Hepatocyte (in vitro differentiated cells): ENCODE data around the gene CSNK1G3. TPM values are rescaled to one million over a fixed set of nuclear protein-coding genes. Genes with fewer than 3 reads are reported as not detected.
"Not testable (repeated sequence)": the region's sequence is repeated elsewhere in the genome, so short reads cannot be mapped to it uniquely, and the experiment has no call there.

Experiments
- DNase-seq: peaks from one replicate; pipeline ENCODE4 v3.0.0-alpha.2; 2016; ENCODE audit warnings: low spot score
- H2AFZ ChIP-seq: fragments of 200-600 bp; sonication (generic); 2 replicates; pipeline ENCODE4 v1.6.0; 2016; ENCODE audit warnings: antibody characterized with exemption, mild to moderate bottlenecking
- H3K27ac ChIP-seq: fragments of 200-600 bp; sonication (generic); 2 replicates; pipeline ENCODE4 v1.5.1; 2016; ENCODE audit warnings: mild to moderate bottlenecking
- H3K27me3 ChIP-seq: fragments of 200-600 bp; sonication (generic); 2 replicates; pipeline ENCODE4 v1.6.1; 2016
- H3K36me3 ChIP-seq: fragments of 200-600 bp; sonication (generic); replicated peaks from 2 replicates; pipeline ENCODE4 v1.5.1; 2016; ENCODE audit warnings: low read depth; ENCODE audit not compliant: insufficient read depth
- H3K4me1 ChIP-seq: fragments of 200-600 bp; sonication (generic); 2 replicates; pipeline ENCODE4 v1.5.1; 2016; ENCODE audit warnings: mild to moderate bottlenecking, moderate library complexity; ENCODE audit not compliant: insufficient read depth
- H3K4me2 ChIP-seq: fragments of 200-600 bp; sonication (generic); 2 replicates; pipeline ENCODE4 v1.6.0; 2016
- H3K4me3 ChIP-seq: fragments of 200-600 bp; sonication (generic); 2 replicates; pipeline ENCODE4 v1.5.1; 2016; ENCODE audit warnings: mild to moderate bottlenecking
- H3K79me2 ChIP-seq: fragments of 200-600 bp; sonication (generic); 2 replicates; pipeline ENCODE4 v1.6.0; 2017; ENCODE audit warnings: mild to moderate bottlenecking
- H3K9me2 ChIP-seq: fragments of 200-600 bp; sonication (generic); replicated peaks from 2 replicates; pipeline ENCODE4 v1.6.0; 2017; ENCODE audit warnings: mild to moderate bottlenecking; ENCODE audit not compliant: insufficient read depth
- H3K9me3 ChIP-seq: fragments of 200-600 bp; sonication (generic); 2 replicates; pipeline ENCODE4 v1.5.1; 2016; ENCODE audit warnings: low read depth, mild to moderate bottlenecking
- H4K20me1 ChIP-seq: fragments of 200-600 bp; sonication (generic); 2 replicates; pipeline ENCODE4 v1.6.0; 2016; ENCODE audit warnings: mild to moderate bottlenecking; ENCODE audit not compliant: insufficient read depth, poor library complexity, severe bottlenecking
- CTCF ChIP-seq: fragments of 200-600 bp; sonication (generic); IDR thresholded peaks from 2 replicates; pipeline ENCODE4 v1.5.1; 2016; ENCODE audit warnings: antibody characterized with exemption, mild to moderate bottlenecking; ENCODE audit not compliant: poor library complexity
- EZH2 ChIP-seq: fragments of 200-600 bp; sonication (generic); IDR thresholded peaks from 2 replicates; pipeline ENCODE4 v1.6.1; 2016; ENCODE audit warnings: antibody characterized with exemption, mild to moderate bottlenecking, borderline replicate concordance
- EZH2phosphoT487 ChIP-seq: fragments of 200-600 bp; sonication (generic); IDR thresholded peaks from one replicate; pipeline ENCODE4 v1.6.1; 2018; ENCODE audit warnings: antibody characterized with exemption, mild to moderate bottlenecking, low read depth, moderate library complexity; ENCODE audit not compliant: unreplicated experiment, severe bottlenecking
- WGBS: methylation state at CpG from one replicate; pipeline ENCODE4 v1.1.6; 2016; ENCODE audit warnings: low lambda C conversion rate; ENCODE audit errors: missing lambda C conversion rate; 5-methylcytosine and 5-hydroxymethylcytosine counted together
- polyA plus RNA-seq: library from polyadenylated mRNA; unstranded; fragments of >200 nt; fragmentation: Nextera tagmentation; extraction: Ambion mirVana; gene quantifications from 2 replicates; pipeline ENCODE4 v1.2.1, GENCODE V29; 2016
- total RNA-seq: library from RNA; depleted of rRNA; stranded (reverse); fragments of >200 nt; gene quantifications from 2 replicates; pipeline ENCODE4 v1.2.3, GENCODE V29; 2014

CSNK1G3 gene
- total and polyA plus RNA-seq, 2 experiments from 2014 or later, result 20.8 to 59.3 TPM

- no peak for DNase-seq
- H3K79me2 ChIP-seq, result no peaks in the 10 kb centered on the region
- H3K27me3 ChIP-seq, result no peaks in the 10 kb centered on the region
- H3K9me3 ChIP-seq, result peaks cover 6% of the 10 kb centered on the region
- H3K4me3 ChIP-seq, result no peak overlapping the region
- no peak overlapping the region for H3K27ac ChIP-seq
- H3K9me2 ChIP-seq, result no peaks in the 10 kb centered on the region
- no peak overlapping the region for H2AFZ ChIP-seq
- H4K20me1 ChIP-seq, result no peaks in the 10 kb centered on the region
- no peaks in the 10 kb centered on the region for H3K4me1 ChIP-seq
- no peaks in the 10 kb centered on the region for H3K36me3 ChIP-seq
- WGBS, result 96% methylated on average over 10 of the region's 10 CpGs
- TF ChIP-seq EZH2 (no peak), CTCF (no peak), EZH2phosphoT487 (no peak)
- H3K4me2 ChIP-seq, result no peak overlapping the region
These were observed 117.0 kb downstream of the CSNK1G3 start for GRCh38 chr5:123628860-123629544.

DNA sequence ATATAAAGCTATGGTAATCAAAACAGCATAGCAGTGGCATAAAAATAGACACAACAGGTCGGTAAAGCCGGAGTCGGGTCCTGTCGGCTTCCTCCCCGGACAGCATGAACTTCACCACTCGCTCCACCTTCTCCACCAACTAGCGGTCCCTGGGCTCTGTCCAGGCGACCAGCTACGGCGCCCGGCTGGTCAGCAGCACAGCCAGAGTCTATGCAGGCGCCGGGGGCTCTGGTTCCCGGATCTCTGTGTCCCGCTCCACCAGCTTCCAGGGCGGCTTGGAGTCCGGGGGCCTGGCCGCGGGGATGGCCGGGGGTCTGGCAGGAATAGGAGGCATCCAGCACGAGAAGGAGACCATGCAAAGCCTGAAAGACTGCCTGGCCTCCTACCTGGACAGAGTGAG lies 124.0 kb downstream of the CSNK1G3 start:
- 95% methylated on average over 21 of the region's 21 CpGs for WGBS
- Histone ChIP-seq H3K79me2 (no peaks in the 10 kb centered on the region), H3K4me3 (no peak overlapping the region), H3K4me2 (no peak overlapping the region), H2AFZ (no peak overlapping the region), H4K20me1 (no peaks in the 10 kb centered on the region), H3K9me2 (no peaks in the 10 kb centered on the region), H3K4me1 (no peaks in the 10 kb centered on the region), H3K27me3 (no peaks in the 10 kb centered on the region), H3K9me3 (no peaks in the 10 kb centered on the region), H3K36me3 (no peaks in the 10 kb centered on the region), H3K27ac (no peak overlapping the region)
- TF ChIP-seq CTCF (no peak), EZH2phosphoT487 (no peak), EZH2 (no peak)
- DNase-seq, result no peak

DNA sequence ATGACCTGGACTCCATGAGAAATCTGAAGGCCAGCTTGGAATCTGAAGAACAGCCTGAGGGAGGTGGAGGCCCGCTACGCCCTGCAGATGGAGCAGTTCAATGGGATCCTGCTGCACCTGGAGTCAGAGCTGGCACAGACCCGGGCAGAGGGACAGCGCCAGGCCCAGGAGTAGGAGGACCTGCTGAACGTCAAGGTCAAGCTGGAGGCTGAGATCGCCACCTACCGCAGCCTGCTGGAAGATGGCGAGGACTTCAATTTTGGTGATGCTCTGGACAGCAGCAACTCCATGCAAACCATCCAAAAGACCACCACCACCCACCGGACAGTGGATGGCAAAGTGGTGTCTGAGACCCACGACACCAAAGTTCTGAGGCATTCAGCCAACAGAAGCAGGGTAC lies 125.1 kb downstream of the CSNK1G3 start:
- DNase-seq, H3K9me3 ChIP-seq, H3K27ac ChIP-seq, H3K4me1 ChIP-seq, H3K36me3 ChIP-seq, H3K27me3 ChIP-seq, H4K20me1 ChIP-seq, H3K4me3 ChIP-seq, H3K4me2 ChIP-seq, H3K79me2 ChIP-seq, H3K9me2 ChIP-seq, H2AFZ ChIP-seq: not testable (repeated sequence)
- 99% methylated on average over 10 of the region's 10 CpGs for WGBS

DNA sequence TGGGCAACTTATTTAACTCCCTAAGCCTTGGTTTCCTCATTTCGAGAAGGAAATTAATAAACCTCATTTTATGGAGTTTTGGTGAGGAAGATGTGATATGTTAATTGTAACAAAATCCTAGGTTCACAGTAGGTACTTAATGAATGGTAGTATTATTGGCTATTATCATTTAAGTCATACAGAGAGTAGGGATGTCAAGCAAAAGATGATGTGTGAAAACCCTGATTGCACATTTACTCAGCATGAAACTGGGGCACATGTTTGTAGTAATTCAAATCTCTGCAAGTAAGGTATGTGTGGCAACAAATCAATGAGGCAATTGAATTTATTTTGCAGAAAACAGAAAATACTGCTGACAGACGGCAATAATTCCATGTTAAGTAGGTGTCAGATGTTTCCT lies 127.3 kb downstream of the CSNK1G3 start:
- Histone ChIP-seq H3K27me3 (no peaks in the 10 kb centered on the region), H3K4me3 (no peak overlapping the region), H3K9me3 (no peaks in the 10 kb centered on the region), H3K79me2 (no peaks in the 10 kb centered on the region), H3K9me2 (no peaks in the 10 kb centered on the region), H3K4me1 (no peaks in the 10 kb centered on the region), H3K27ac (no peak overlapping the region), H3K36me3 (no peaks in the 10 kb centered on the region), H3K4me2 (no peak overlapping the region), H4K20me1 (no peaks in the 10 kb centered on the region), H2AFZ (no peak overlapping the region)
- WGBS, result 84% methylated on average over 2 of the region's 2 CpGs
- no peak for DNase-seq
- no peak for TF ChIP-seq CTCF
- TF ChIP-seq EZH2phosphoT487, result no peak
- TF ChIP-seq EZH2, result no peak
